Osteocyte (in vitro differentiated cells): ENCODE results near the gene SORBS1. TPM values are rescaled to one million over a fixed set of nuclear protein-coding genes. Genes with fewer than 3 reads are reported as not detected.

Source experiments
- DNase-seq: peaks from one replicate; pipeline ENCODE4 v3.0.0; 2021; ENCODE audit warnings: mixed read lengths; ENCODE audit not compliant: unreplicated experiment; ENCODE audit errors: extremely low spot score
- H3K27ac Mint-ChIP-seq: one replicate; pipeline ENCODE4 v1.8.0; 2021; ENCODE audit warnings: mild to moderate bottlenecking, mixed read lengths; ENCODE audit not compliant: unreplicated experiment
- H3K27me3 Mint-ChIP-seq: one replicate; pipeline ENCODE4 v1.8.0; 2021; ENCODE audit warnings: mixed read lengths; ENCODE audit not compliant: unreplicated experiment
- H3K36me3 Mint-ChIP-seq: one replicate; pipeline ENCODE4 v1.8.0; 2021; ENCODE audit warnings: mixed read lengths; ENCODE audit not compliant: unreplicated experiment
- H3K4me1 Mint-ChIP-seq: one replicate; pipeline ENCODE4 v1.8.0; 2021; ENCODE audit warnings: mixed read lengths; ENCODE audit not compliant: unreplicated experiment
- H3K4me3 Mint-ChIP-seq: one replicate; pipeline ENCODE4 v1.8.0; 2021; ENCODE audit warnings: mild to moderate bottlenecking, moderate library complexity, mixed read lengths; ENCODE audit not compliant: unreplicated experiment
- H3K9me3 Mint-ChIP-seq: one replicate; pipeline ENCODE4 v1.8.0; 2021; ENCODE audit warnings: mixed read lengths; ENCODE audit not compliant: unreplicated experiment
- total RNA-seq: library from RNA; stranded (reverse); gene quantifications from 2 replicates; pipeline ENCODE4 v1.2.1, GENCODE V29; 2021
- TF ChIP-seq, protein P1 (sequence below): fragments of 200-600 bp; sonication (generic); IDR thresholded peaks from 2 replicates; pipeline ENCODE4 v1.5.0; 2021; ENCODE audit warnings: antibody characterized with exemption, mild to moderate bottlenecking, moderate library complexity

The SORBS1 gene
- total RNA-seq, 1 donor from 2014 or later: 1.7 TPM

DNA sequence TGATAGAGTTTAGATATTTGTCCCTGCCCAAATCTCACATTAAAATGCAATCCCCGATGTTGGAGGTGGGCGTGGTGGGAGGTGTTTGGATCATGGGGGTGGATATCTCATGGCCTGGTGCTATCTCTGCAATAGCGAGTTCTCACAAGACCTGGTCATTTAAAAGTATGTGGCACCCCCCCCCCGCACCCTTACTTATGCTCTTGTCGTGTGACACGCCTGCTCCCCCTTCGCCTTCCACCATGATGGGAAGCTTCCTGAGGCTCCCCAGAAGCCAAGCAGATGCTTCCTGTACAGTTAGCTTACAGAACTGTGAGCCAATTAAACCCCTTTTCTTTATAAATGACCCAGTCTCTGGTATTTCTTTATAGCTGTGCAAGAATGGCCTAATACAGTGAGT is 118.8 kb downstream of the SORBS1 start:
- no peak for DNase-seq
- no peaks in the 10 kb centered on the region for H3K9me3 Mint-ChIP-seq
- peaks cover 2% of the 10 kb centered on the region for H3K27me3 Mint-ChIP-seq
- TF ChIP-seq, protein P1, sequence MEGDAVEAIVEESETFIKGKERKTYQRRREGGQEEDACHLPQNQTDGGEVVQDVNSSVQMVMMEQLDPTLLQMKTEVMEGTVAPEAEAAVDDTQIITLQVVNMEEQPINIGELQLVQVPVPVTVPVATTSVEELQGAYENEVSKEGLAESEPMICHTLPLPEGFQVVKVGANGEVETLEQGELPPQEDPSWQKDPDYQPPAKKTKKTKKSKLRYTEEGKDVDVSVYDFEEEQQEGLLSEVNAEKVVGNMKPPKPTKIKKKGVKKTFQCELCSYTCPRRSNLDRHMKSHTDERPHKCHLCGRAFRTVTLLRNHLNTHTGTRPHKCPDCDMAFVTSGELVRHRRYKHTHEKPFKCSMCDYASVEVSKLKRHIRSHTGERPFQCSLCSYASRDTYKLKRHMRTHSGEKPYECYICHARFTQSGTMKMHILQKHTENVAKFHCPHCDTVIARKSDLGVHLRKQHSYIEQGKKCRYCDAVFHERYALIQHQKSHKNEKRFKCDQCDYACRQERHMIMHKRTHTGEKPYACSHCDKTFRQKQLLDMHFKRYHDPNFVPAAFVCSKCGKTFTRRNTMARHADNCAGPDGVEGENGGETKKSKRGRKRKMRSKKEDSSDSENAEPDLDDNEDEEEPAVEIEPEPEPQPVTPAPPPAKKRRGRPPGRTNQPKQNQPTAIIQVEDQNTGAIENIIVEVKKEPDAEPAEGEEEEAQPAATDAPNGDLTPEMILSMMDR: no peak
- H3K36me3 Mint-ChIP-seq: no peaks in the 10 kb centered on the region
- no peak overlapping the region for H3K4me3 Mint-ChIP-seq
- H3K4me1 Mint-ChIP-seq: peaks cover 8% of the 10 kb centered on the region
- no peak overlapping the region for H3K27ac Mint-ChIP-seq

DNA sequence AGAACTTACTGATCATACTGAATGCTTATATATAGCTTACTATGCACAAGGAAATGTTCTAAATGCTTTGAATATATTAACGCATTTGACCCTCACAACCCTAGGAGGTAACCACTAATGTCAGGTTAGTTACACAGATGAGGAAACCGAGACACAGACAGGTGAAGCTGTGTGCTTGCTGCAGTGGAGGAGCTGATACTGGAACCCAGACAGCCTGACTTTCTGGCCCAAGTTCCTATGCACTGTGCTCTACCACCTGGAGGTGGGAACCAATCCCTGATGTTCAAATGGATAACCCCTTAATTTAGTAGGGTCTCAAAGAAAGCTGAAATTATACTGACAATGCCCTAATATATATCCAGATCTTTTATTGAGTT is 119.6 kb downstream of the SORBS1 start:
- H3K27me3 Mint-ChIP-seq: peaks cover 2% of the 10 kb centered on the region
- no peak overlapping the region for H3K27ac Mint-ChIP-seq
- H3K36me3 Mint-ChIP-seq: no peaks in the 10 kb centered on the region
- no peak overlapping the region for H3K4me3 Mint-ChIP-seq
- no peak for DNase-seq
- peaks cover 8% of the 10 kb centered on the region for H3K4me1 Mint-ChIP-seq
- TF ChIP-seq, protein P1: no peak
- no peaks in the 10 kb centered on the region for H3K9me3 Mint-ChIP-seq

DNA sequence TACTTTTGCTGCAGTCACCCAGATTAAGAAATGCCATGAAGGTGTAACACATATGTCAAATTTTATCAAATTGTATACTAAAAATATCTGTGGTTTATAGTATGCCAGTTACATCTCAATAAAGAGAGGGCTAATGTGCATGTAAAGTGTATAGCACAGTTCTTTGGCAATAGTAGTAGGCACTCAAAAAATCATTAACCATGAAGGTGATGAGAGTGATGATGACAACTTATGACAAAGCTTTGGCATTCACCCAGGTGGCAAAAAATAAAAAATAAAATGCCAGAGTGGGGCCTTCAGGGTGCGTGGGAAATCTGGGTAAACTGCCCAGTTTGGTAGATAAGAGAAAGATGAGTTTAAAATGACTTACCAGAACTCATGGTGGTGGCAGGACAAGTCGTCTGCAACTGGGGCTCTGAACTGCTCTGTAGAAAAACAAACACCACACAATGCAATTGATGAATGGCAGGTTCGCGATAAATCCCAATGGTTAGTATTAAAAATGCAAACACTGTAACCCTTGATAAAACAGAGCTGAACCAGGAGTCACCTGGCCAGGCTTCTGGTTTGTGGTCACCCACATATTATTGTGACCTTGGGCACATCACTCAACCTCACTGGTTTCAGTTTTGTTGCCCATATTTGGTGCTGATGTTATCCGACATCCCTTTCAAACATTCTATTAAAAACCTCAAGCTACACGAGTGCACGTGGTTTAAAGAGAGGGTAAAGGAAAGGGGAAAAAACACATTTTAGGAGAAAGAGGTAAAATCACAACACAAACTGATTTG is 120.2 kb downstream of the SORBS1 start:
- H3K9me3 Mint-ChIP-seq: no peaks in the 10 kb centered on the region
- no peaks in the 10 kb centered on the region for H3K36me3 Mint-ChIP-seq
- H3K27me3 Mint-ChIP-seq: peaks cover 2% of the 10 kb centered on the region
- H3K27ac Mint-ChIP-seq: no peak overlapping the region
- no peak overlapping the region for H3K4me3 Mint-ChIP-seq
- H3K4me1 Mint-ChIP-seq: peaks cover 8% of the 10 kb centered on the region
- DNase-seq: no peak
- TF ChIP-seq, protein P1: no peak

DNA sequence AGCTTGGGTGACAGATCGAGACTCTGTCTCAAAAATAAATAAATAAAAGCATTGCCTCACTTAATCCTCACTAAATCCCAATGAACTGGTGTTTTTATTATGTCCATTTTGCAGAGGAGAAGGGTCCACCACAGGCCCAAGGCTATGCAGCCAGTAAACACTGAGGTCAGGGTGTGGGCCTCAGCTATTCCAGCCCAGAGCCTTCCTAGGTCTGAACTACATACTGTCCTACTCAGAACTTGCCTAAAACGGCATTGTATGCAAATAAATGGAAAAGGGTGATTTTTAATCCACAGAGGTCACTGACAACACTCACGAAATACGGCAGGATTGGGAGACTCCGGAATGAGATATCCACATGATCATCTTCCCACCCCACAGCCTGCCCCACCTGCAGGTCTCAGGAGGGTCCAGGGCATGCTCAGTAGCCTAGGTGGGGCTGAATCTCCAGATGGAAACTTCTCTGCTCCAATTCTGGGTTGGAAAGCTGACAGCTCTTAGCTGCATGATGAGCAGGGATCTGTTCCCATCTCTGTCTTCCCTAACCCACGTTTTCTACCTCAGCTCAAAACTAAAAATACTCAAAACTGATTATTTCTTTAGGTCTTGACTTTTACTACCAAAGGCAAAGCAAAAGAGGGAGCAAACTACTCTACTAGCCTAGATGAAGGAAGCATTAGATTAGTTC is 121.0 kb downstream of the SORBS1 start:
- Mint-ChIP-seq H3K27me3 (peaks cover 2% of the 10 kb centered on the region), H3K36me3 (no peaks in the 10 kb centered on the region), H3K4me3 (no peak overlapping the region), H3K4me1 (peaks cover 1% of the 10 kb centered on the region), H3K27ac (no peak overlapping the region), H3K9me3 (no peaks in the 10 kb centered on the region)
- no peak for DNase-seq
- TF ChIP-seq, protein P1: no peak

DNA sequence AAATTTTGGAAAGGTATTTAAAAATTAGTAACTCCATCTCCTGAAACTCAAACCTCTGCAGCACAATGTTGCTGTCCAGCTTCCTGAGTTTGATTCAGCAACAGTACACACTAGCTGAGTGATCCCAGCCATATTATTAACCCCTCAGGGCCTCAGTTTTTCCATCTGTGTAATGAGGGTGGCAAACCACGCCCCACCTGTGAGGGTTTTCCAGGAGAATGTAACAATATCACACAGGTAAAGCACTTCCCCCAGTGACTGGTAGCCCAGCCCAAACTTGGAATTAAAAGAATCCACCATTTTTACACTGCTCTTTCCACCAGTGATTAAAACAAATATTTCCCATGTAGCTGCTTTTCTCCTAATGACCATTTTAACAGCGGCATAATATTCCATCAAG is 122.4 kb downstream of the SORBS1 start:
- Mint-ChIP-seq H3K4me1 (no peaks in the 10 kb centered on the region), H3K27me3 (peaks cover 5% of the 10 kb centered on the region), H3K27ac (no peak overlapping the region), H3K36me3 (no peaks in the 10 kb centered on the region), H3K4me3 (no peak overlapping the region), H3K9me3 (no peaks in the 10 kb centered on the region)
- TF ChIP-seq, protein P1: no peak
- DNase-seq: no peak
